HepG2 (cell line): ENCODE measurements around the gene UTP11. TPM values are rescaled to one million over a fixed set of nuclear protein-coding genes. Genes with fewer than 3 reads are reported as not detected.

ENCODE experiments used
- CBFB ChIP-seq: sonication (generic); formaldehyde crosslinking; IDR thresholded peaks from 2 replicates; pipeline ENCODE4 v1.4.0; 2020; ENCODE audit warnings: missing genetic modification reagents
- CC2D1A ChIP-seq: sonication (generic); formaldehyde crosslinking; IDR thresholded peaks from 2 replicates; pipeline ENCODE4 v1.8.1; 2023; ENCODE audit warnings: mild to moderate bottlenecking, missing genetic modification reagents
- CHCHD3 ChIP-seq: sonication (generic); formaldehyde crosslinking; IDR thresholded peaks from 2 replicates; pipeline ENCODE4 v1.8.0; 2022; ENCODE audit warnings: mild to moderate bottlenecking, missing genetic modification reagents, moderate library complexity
- GABPB1 ChIP-seq: IDR thresholded peaks from 2 replicates; pipeline ENCODE4 v1.6.1; 2016; ENCODE audit warnings: mild to moderate bottlenecking, missing genetic modification reagents, moderate library complexity, missing compliant biosample characterization
- HNRNPLL ChIP-seq: fragments of 200-400 bp; formaldehyde crosslinking; IDR thresholded peaks from 2 replicates; pipeline ENCODE4 v1.6.1; 2017; ENCODE audit warnings: mild to moderate bottlenecking, low read depth, low read length; ENCODE audit not compliant: poor library complexity, severe bottlenecking
- JUND ChIP-seq: sonication (generic); formaldehyde crosslinking; IDR thresholded peaks from 2 replicates; pipeline ENCODE4 v1.8.0; 2022; ENCODE audit warnings: mild to moderate bottlenecking, missing genetic modification reagents
- KLF12 ChIP-seq: sonication (generic); formaldehyde crosslinking; IDR thresholded peaks from 2 replicates; pipeline ENCODE4 v1.4.0; 2020; ENCODE audit warnings: missing genetic modification reagents, borderline replicate concordance
- MAF1 ChIP-seq: sonication (generic); formaldehyde crosslinking; IDR thresholded peaks from 2 replicates; pipeline ENCODE4 v1.5.0; 2020; ENCODE audit warnings: missing genetic modification reagents, borderline replicate concordance
- MLX ChIP-seq: IDR thresholded peaks from 2 replicates; pipeline ENCODE4 v1.6.1; 2016
- NFKBIZ ChIP-seq: IDR thresholded peaks from 2 replicates; pipeline ENCODE4 v1.6.1; 2018; ENCODE audit warnings: missing genetic modification reagents, missing compliant biosample characterization
- PRMT3 ChIP-seq: sonication (generic); formaldehyde crosslinking; IDR thresholded peaks from 2 replicates; pipeline ENCODE4 v1.8.1; 2022; ENCODE audit warnings: low read depth, mild to moderate bottlenecking, moderate library complexity, missing genetic modification reagents, borderline replicate concordance
- SRSF9 ChIP-seq: fragments of 200-400 bp; formaldehyde crosslinking; IDR thresholded peaks from 2 replicates; pipeline ENCODE4 v1.6.1; 2018; ENCODE audit warnings: borderline replicate concordance, mild to moderate bottlenecking, low read depth, low read length; ENCODE audit not compliant: insufficient read depth, poor library complexity, severe bottlenecking
- TBP ChIP-seq: sonication (generic); formaldehyde crosslinking; IDR thresholded peaks from 2 replicates; pipeline ENCODE4 v1.5.0; 2020; ENCODE audit warnings: missing genetic modification reagents
- TGIF2 ChIP-seq: IDR thresholded peaks from 2 replicates; pipeline ENCODE4 v1.6.1; 2016; ENCODE audit warnings: control low read depth, missing compliant biosample characterization
- U2AF2 ChIP-seq: fragments of 200-400 bp; formaldehyde crosslinking; IDR thresholded peaks from 2 replicates; pipeline ENCODE4 v1.6.1; 2017; ENCODE audit warnings: low read depth, mild to moderate bottlenecking, low read length
- ZFYVE20 ChIP-seq: sonication (generic); formaldehyde crosslinking; IDR thresholded peaks from 2 replicates; pipeline ENCODE4 v1.8.0; 2023; ENCODE audit warnings: low read depth, mild to moderate bottlenecking, moderate library complexity, missing genetic modification reagents, borderline replicate concordance
- ZNF138 ChIP-seq: sonication (generic); formaldehyde crosslinking; IDR thresholded peaks from 2 replicates; pipeline ENCODE4 v1.5.0; 2020; ENCODE audit warnings: mild to moderate bottlenecking, low read depth, missing genetic modification reagents
- ZNF260 ChIP-seq: sonication (generic); formaldehyde crosslinking; IDR thresholded peaks from 2 replicates; pipeline ENCODE4 v1.4.0; 2020; ENCODE audit warnings: missing genetic modification reagents, low read depth, mild to moderate bottlenecking, borderline replicate concordance
- ZNF510 ChIP-seq: sonication (generic); formaldehyde crosslinking; IDR thresholded peaks from 2 replicates; pipeline ENCODE4 v1.4.0; 2020; ENCODE audit warnings: low read depth, mild to moderate bottlenecking, missing genetic modification reagents
- ZNF546 ChIP-seq: sonication (generic); formaldehyde crosslinking; conservative IDR thresholded peaks from 2 replicates; pipeline ENCODE4 v1.8.1; 2023; ENCODE audit warnings: mild to moderate bottlenecking, missing genetic modification reagents
- ZNF589 ChIP-seq: sonication (generic); formaldehyde crosslinking; conservative IDR thresholded peaks from 2 replicates; pipeline ENCODE4 v1.8.0; 2022; ENCODE audit warnings: mild to moderate bottlenecking, moderate library complexity, missing genetic modification reagents
- ZNF724P ChIP-seq: sonication (generic); formaldehyde crosslinking; IDR thresholded peaks from 2 replicates; pipeline ENCODE4 v1.8.0; 2022; ENCODE audit warnings: missing genetic modification reagents, borderline replicate concordance
- polyA plus RNA-seq, 8 experiments: library from polyadenylated mRNA; depleted of rRNA in 3 of 8; stranded (reverse) in 7 of 8; unstranded in 1 of 8; fragments of >200 nt; fragmentation: Illumina TruSeq in 4 of 8; extraction: Trizol in 4 of 8; gene quantifications; 2 replicates each; pipeline versions ENCODE4 v1.2.1 to v1.2.3, GENCODE V29; 2011 to 2016; ENCODE audit warnings: low read depth in 4 of 8, missing spikeins in 1 of 8, mixed read lengths in 1 of 8; ENCODE audit not compliant: insufficient read depth in 1 of 8
- total RNA-seq, 5 experiments: library from RNA; depleted of rRNA; stranded (reverse); fragments of >200 nt; fragmentation: Illumina TruSeq; extraction: Trizol; gene quantifications; 2 replicates each; pipeline ENCODE4 v1.2.3, GENCODE V29; 2016; ENCODE audit warnings: low read depth in 1 of 5
- TF ChIP-seq, protein P1 (sequence below): sonication (generic); formaldehyde crosslinking; IDR thresholded peaks from 2 replicates; pipeline ENCODE4 v1.8.1; 2023; ENCODE audit warnings: missing genetic modification reagents, mild to moderate bottlenecking, borderline replicate concordance
- TF ChIP-seq, protein P2 (sequence below): sonication (generic); formaldehyde crosslinking; IDR thresholded peaks from 2 replicates; pipeline ENCODE4 v1.4.0; 2020; ENCODE audit warnings: mild to moderate bottlenecking, missing genetic modification reagents
- TF ChIP-seq, protein P3 (sequence below): IDR thresholded peaks from 2 replicates; pipeline ENCODE4 v1.6.1; 2016; ENCODE audit warnings: missing biosample characterization, missing genetic modification reagents, low read depth
- TF ChIP-seq, protein P4 (sequence below): sonication (generic); formaldehyde crosslinking; IDR thresholded peaks from 2 replicates; pipeline ENCODE4 v1.4.0; 2020; ENCODE audit warnings: missing genetic modification reagents

The UTP11 gene
- total and polyA plus RNA-seq, 2 of the 13 experiments (the other 11 are each of a cell fraction or from before 2014, with no cell fraction given) = 13.5 to 44.8 TPM

- no peak for TF ChIP-seq SRSF9
- TF ChIP-seq CHCHD3 (CRISPR knock-in tag) = no peak
- 0 out of 2 replicates have a peak, but pooled peaks have one; percentile 42 for TF ChIP-seq MAF1 (CRISPR knock-in tag)
- no peak for TF ChIP-seq ZNF546
- TF ChIP-seq, protein P1, sequence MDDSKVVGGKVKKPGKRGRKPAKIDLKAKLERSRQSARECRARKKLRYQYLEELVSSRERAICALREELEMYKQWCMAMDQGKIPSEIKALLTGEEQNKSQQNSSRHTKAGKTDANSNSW = peak; percentile 30; the same call in 1 of the 2 replicates
- TF ChIP-seq, protein P2, sequence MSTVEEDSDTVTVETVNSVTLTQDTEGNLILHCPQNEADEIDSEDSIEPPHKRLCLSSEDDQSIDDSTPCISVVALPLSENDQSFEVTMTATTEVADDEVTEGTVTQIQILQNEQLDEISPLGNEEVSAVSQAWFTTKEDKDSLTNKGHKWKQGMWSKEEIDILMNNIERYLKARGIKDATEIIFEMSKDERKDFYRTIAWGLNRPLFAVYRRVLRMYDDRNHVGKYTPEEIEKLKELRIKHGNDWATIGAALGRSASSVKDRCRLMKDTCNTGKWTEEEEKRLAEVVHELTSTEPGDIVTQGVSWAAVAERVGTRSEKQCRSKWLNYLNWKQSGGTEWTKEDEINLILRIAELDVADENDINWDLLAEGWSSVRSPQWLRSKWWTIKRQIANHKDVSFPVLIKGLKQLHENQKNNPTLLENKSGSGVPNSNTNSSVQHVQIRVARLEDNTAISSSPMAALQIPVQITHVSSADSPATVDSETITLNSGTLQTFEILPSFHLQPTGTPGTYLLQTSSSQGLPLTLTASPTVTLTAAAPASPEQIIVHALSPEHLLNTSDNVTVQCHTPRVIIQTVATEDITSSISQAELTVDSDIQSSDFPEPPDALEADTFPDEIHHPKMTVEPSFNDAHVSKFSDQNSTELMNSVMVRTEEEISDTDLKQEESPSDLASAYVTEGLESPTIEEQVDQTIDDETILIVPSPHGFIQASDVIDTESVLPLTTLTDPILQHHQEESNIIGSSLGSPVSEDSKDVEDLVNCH (CRISPR knock-in tag) = no peak
- TF ChIP-seq GABPB1 = peak; percentile 39
- TF ChIP-seq TGIF2 (CRISPR knock-in tag) = no peak
- TF ChIP-seq HNRNPLL = no peak
- no peak for TF ChIP-seq JUND (CRISPR knock-in tag)
- TF ChIP-seq PRMT3 = no peak
- TF ChIP-seq ZFYVE20 (CRISPR knock-in tag) = peak; percentile 65; the same call in 1 of the 2 replicates
- TF ChIP-seq TBP (CRISPR knock-in tag) = no peak
- TF ChIP-seq ZNF260 (CRISPR knock-in tag) = no peak
- TF ChIP-seq U2AF2 = no peak
- TF ChIP-seq NFKBIZ (CRISPR knock-in tag) = no peak
- TF ChIP-seq, protein P3, sequence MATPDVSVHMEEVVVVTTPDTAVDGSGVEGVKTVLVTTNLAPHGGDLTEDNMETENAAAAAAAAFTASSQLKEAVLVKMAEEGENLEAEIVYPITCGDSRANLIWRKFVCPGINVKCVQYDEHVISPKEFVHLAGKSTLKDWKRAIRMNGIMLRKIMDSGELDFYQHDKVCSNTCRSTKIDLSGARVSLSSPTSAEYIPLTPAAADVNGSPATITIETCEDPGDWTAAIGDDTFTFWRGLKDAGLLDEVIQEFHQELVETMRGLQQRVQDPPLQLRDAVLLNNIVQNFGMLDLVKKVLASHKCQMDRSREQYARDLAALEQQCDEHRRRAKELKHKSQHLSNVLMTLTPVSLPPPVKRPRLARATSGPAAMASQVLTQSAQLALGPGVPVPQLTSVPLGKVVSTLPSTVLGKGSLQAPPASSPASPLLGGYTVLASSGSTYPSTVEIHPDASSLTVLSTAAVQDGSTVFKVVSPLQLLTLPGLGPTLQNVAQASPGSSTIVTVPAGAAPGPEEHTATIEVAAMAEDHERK = no peak
- no peak for TF ChIP-seq CBFB (CRISPR knock-in tag)
- no peak for TF ChIP-seq ZNF510 (CRISPR knock-in tag)
- peak; percentile 89 for TF ChIP-seq MLX
- TF ChIP-seq KLF12 = no peak
- TF ChIP-seq CC2D1A (CRISPR knock-in tag) = peak; percentile 67; the same call in 1 of the 2 replicates
- TF ChIP-seq ZNF138 (CRISPR knock-in tag) = 0 out of 2 replicates have a peak, but pooled peaks have one; percentile 35
- TF ChIP-seq, protein P4, sequence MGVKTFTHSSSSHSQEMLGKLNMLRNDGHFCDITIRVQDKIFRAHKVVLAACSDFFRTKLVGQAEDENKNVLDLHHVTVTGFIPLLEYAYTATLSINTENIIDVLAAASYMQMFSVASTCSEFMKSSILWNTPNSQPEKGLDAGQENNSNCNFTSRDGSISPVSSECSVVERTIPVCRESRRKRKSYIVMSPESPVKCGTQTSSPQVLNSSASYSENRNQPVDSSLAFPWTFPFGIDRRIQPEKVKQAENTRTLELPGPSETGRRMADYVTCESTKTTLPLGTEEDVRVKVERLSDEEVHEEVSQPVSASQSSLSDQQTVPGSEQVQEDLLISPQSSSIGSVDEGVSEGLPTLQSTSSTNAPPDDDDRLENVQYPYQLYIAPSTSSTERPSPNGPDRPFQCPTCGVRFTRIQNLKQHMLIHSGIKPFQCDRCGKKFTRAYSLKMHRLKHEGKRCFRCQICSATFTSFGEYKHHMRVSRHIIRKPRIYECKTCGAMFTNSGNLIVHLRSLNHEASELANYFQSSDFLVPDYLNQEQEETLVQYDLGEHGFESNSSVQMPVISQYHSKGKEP (CRISPR knock-in tag) = no peak
- no peak for TF ChIP-seq ZNF724P
- TF ChIP-seq ZNF589 = no peak
Observed at GRCh38 chr1:38031513-38031866, 19.0 kb downstream of the UTP11 start (continued).
